ENCODE data around the gene MAGEA9B.
"Not testable (repeated sequence)": the region's sequence is repeated elsewhere in the genome, so short reads cannot be mapped to it uniquely, and the experiment has no call there.

Gene MAGEA9B

GRCh38 chrX:149587359-149587758, at the start of gene MAGEA9B:
TSS of gene MAGEA9B (minus strand) at chrX:149587459. CDS start at chrX:149583179, 4,280 bp downstream.
- DNase-seq (ENCODE audit: low spot score); in situ Hi-C loops (cut with MboI; ENCODE audit: low sequenced_read_pairs, unreplicated experiment): not testable (repeated sequence)

GRCh38 chrX:149633511-149633910, 46.3 kb upstream of the MAGEA9B start:
- in situ Hi-C loops (cut with MboI; ENCODE audit: low sequenced_read_pairs, unreplicated experiment): loop anchor here (25.0 kb wide), 2 partner anchors 121 to 179 kb away; partner anchors contain the start of gene IDS

GRCh38 chrX:149631234-149632165, 44.2 kb upstream of the MAGEA9B start, which contains the start of gene TMEM185A:
TSS of gene TMEM185A (minus strand) at chrX:149631792. CDS start at chrX:149631580, 212 bp downstream.
- DNase-seq (ENCODE audit: low spot score): peak; percentile 85
- in situ Hi-C loops (cut with MboI; ENCODE audit: low sequenced_read_pairs, unreplicated experiment): loop anchor here (25.0 kb wide), 2 partner anchors 119 to 181 kb away; partner anchors contain the start of gene IDS
- TF ChIP-seq CTCF (IDR thresholded peaks at IDR 0.05; ENCODE audit: borderline replicate concordance, control extremely low read depth, extremely low read depth, insufficient read depth, missing control alignments): no peak

More at GRCh38 chrX:149633511-149633910, 46.3 kb upstream of the MAGEA9B start:
- no peak for DNase-seq (ENCODE audit: low spot score)
- TF ChIP-seq CTCF (IDR thresholded peaks at IDR 0.05; ENCODE audit: borderline replicate concordance, control extremely low read depth, extremely low read depth, insufficient read depth, missing control alignments): no peak

- no peak for TF ChIP-seq CTCF (IDR thresholded peaks at IDR 0.05; ENCODE audit: borderline replicate concordance, control extremely low read depth, extremely low read depth, insufficient read depth, missing control alignments)
- in situ Hi-C loops (cut with MboI; ENCODE audit: low sequenced_read_pairs, unreplicated experiment): loop anchor here (25.0 kb wide), 2 partner anchors 118 to 182 kb away; partner anchors contain the start of gene IDS
- no peak for DNase-seq (ENCODE audit: low spot score)
These were observed 43.5 kb upstream of the MAGEA9B start for GRCh38 chrX:149630681-149631233.

GRCh38 chrX:149629730-149630387, 42.6 kb upstream of the MAGEA9B start:
- in situ Hi-C loops (cut with MboI; ENCODE audit: low sequenced_read_pairs, unreplicated experiment): loop anchor here (25.0 kb wide), 2 partner anchors 118 to 182 kb away; partner anchors contain the start of gene IDS
- no peak for TF ChIP-seq CTCF (IDR thresholded peaks at IDR 0.05; ENCODE audit: borderline replicate concordance, control extremely low read depth, extremely low read depth, insufficient read depth, missing control alignments)
- DNase-seq (ENCODE audit: low spot score): no peak

- DNase-seq (ENCODE audit: low spot score): no peak
- in situ Hi-C loops (cut with MboI; ENCODE audit: low sequenced_read_pairs, unreplicated experiment): loop anchor here (25.0 kb wide), 2 partner anchors 116 to 184 kb away; partner anchors contain the start of gene IDS
- no peak for TF ChIP-seq CTCF (IDR thresholded peaks at IDR 0.05; ENCODE audit: borderline replicate concordance, control extremely low read depth, extremely low read depth, insufficient read depth, missing control alignments)
These were observed 41.5 kb upstream of the MAGEA9B start for GRCh38 chrX:149628768-149629167.
